H9 (cell line): ENCODE measurements around the gene MGMT. TPM values are rescaled to one million over a fixed set of nuclear protein-coding genes. Genes with fewer than 3 reads are reported as not detected.

Source experiments
- DNase-seq: peaks from one replicate; pipeline ENCODE4 v3.0.0-alpha.2; 2017
- H2AFZ ChIP-seq: one replicate; pipeline ENCODE4 v1.6.1; 2013; ENCODE audit warnings: mild to moderate bottlenecking, low read length, control low read depth, moderate library complexity
- H2AK5ac ChIP-seq: 2 replicates; pipeline ENCODE4 v1.6.1; 2013; ENCODE audit warnings: low read length, control low read depth, mixed read lengths; ENCODE audit not compliant: insufficient read length
- H2BK120ac ChIP-seq: one replicate; pipeline ENCODE4 v1.6.1; 2013; ENCODE audit warnings: low read depth, mild to moderate bottlenecking, low read length, control low read depth, inconsistent platforms; ENCODE audit not compliant: poor library complexity, severe bottlenecking
- H2BK12ac ChIP-seq: 2 replicates; pipeline ENCODE4 v1.6.1; 2013; ENCODE audit warnings: low read length, control low read depth, mixed read lengths, low read depth; ENCODE audit not compliant: insufficient read length
- H2BK15ac ChIP-seq: 2 replicates; pipeline ENCODE4 v1.6.1; 2013; ENCODE audit warnings: low read depth, low read length, control low read depth
- H2BK20ac ChIP-seq: one replicate; pipeline ENCODE4 v1.6.1; 2013; ENCODE audit warnings: low read depth, mild to moderate bottlenecking, low read length, control low read depth, inconsistent platforms; ENCODE audit not compliant: poor library complexity, severe bottlenecking
- H2BK5ac ChIP-seq: 2 replicates; pipeline ENCODE4 v1.6.1; 2013; ENCODE audit warnings: low read length, control low read depth, mixed read lengths; ENCODE audit not compliant: insufficient read length
- H3K14ac ChIP-seq: 2 replicates; pipeline ENCODE4 v1.6.1; 2013; ENCODE audit warnings: low read length, control low read depth; ENCODE audit not compliant: insufficient read depth
- H3K18ac ChIP-seq: 2 replicates; pipeline ENCODE4 v1.6.1; 2013; ENCODE audit warnings: low read depth, mild to moderate bottlenecking, mixed read lengths, low read length, control low read depth; ENCODE audit not compliant: insufficient read length
- H3K23ac ChIP-seq: 2 replicates; pipeline ENCODE4 v1.6.1; 2013; ENCODE audit warnings: low read length, control low read depth, mixed read lengths, low read depth; ENCODE audit not compliant: insufficient read length
- H3K23me2 ChIP-seq: 2 replicates; pipeline ENCODE4 v1.6.1; 2013; ENCODE audit warnings: low read depth, mild to moderate bottlenecking, mixed read lengths, low read length, control low read depth; ENCODE audit not compliant: insufficient read length, poor library complexity, severe bottlenecking
- H3K27ac ChIP-seq: 2 replicates; pipeline ENCODE4 v1.5.1; 2013; ENCODE audit warnings: low read length, control low read depth, mixed read lengths, low read depth; ENCODE audit not compliant: insufficient read length
- H3K27me3 ChIP-seq: 2 replicates; pipeline ENCODE4 v1.6.1; 2013; ENCODE audit warnings: low read length, control low read depth, inconsistent platforms; ENCODE audit not compliant: insufficient read depth
- H3K4ac ChIP-seq: 2 replicates; pipeline ENCODE4 v1.6.1; 2013; ENCODE audit warnings: low read depth, mild to moderate bottlenecking, control low read depth, inconsistent platforms, low read length, moderate library complexity
- H3K4me1 ChIP-seq: 2 replicates; pipeline ENCODE4 v1.6.1; 2013; ENCODE audit warnings: low read length, control low read depth, inconsistent platforms; ENCODE audit not compliant: insufficient read depth
- H3K4me2 ChIP-seq: 2 replicates; pipeline ENCODE4 v1.6.1; 2013; ENCODE audit warnings: low read length, control low read depth, mixed read lengths; ENCODE audit not compliant: insufficient read length, insufficient read depth
- H3K56ac ChIP-seq: 2 replicates; pipeline ENCODE4 v1.6.1; 2013; ENCODE audit warnings: low read depth, mild to moderate bottlenecking, mixed read lengths, low read length, control low read depth; ENCODE audit not compliant: insufficient read length
- H3K79me1 ChIP-seq: 2 replicates; pipeline ENCODE4 v1.6.1; 2013; ENCODE audit warnings: low read depth, mild to moderate bottlenecking, moderate library complexity, low read length, control low read depth, inconsistent platforms; ENCODE audit not compliant: insufficient read depth, poor library complexity, severe bottlenecking
- H3K79me2 ChIP-seq: 2 replicates; pipeline ENCODE4 v1.6.1; 2013; ENCODE audit warnings: low read length, control low read depth, inconsistent platforms; ENCODE audit not compliant: insufficient read depth
- H3K9ac ChIP-seq: 2 replicates; pipeline ENCODE4 v1.6.1; 2013; ENCODE audit warnings: low read length, control low read depth, mixed read lengths; ENCODE audit not compliant: insufficient read length; ENCODE audit errors: extremely low read depth
- H3K9me3 ChIP-seq: one replicate; pipeline ENCODE4 v1.6.1; 2013; ENCODE audit warnings: low read depth, low read length, inconsistent platforms; ENCODE audit not compliant: control insufficient read depth
- H3T11ph ChIP-seq: one replicate; pipeline ENCODE4 v1.6.1; 2013; ENCODE audit warnings: mild to moderate bottlenecking, low read length, control low read depth, inconsistent platforms
- H4K20me1 ChIP-seq: one replicate; pipeline ENCODE4 v1.6.1; 2013; ENCODE audit not compliant: control insufficient read depth, insufficient read length, insufficient read depth
- H4K5ac ChIP-seq: 2 replicates; pipeline ENCODE4 v1.6.1; 2013; ENCODE audit warnings: low read depth, mild to moderate bottlenecking, mixed read lengths, low read length, control low read depth; ENCODE audit not compliant: insufficient read length
- H4K8ac ChIP-seq: replicated peaks from 2 replicates; pipeline ENCODE4 v1.6.1; 2013; ENCODE audit warnings: low read length, control low read depth, mixed read lengths, low read depth; ENCODE audit not compliant: insufficient read length
- H4K91ac ChIP-seq: 2 replicates; pipeline ENCODE4 v1.6.1; 2013; ENCODE audit warnings: low read depth, mild to moderate bottlenecking, moderate library complexity, mixed read lengths, low read length, control low read depth; ENCODE audit not compliant: insufficient read length
- H3K27ac Mint-ChIP-seq, 3 experiments: 2 replicates in 2 of 3; 3 replicates in 1 of 3; pipeline ENCODE4 v1.8.0; 2020 to 2021; ENCODE audit warnings: mixed read lengths in 3 of 3, mild to moderate bottlenecking in 1 of 3, moderate library complexity in 1 of 3
- H3K27me3 Mint-ChIP-seq: 2 replicates; pipeline ENCODE4 v1.8.0; 2021; ENCODE audit warnings: low read depth, mild to moderate bottlenecking, moderate library complexity, mixed read lengths
- H3K36me3 Mint-ChIP-seq, 3 experiments: 2 replicates in 2 of 3; 3 replicates in 1 of 3; pipeline ENCODE4 v1.8.0; 2020 to 2021; ENCODE audit warnings: low read depth in 3 of 3, mixed read lengths in 3 of 3; ENCODE audit not compliant: insufficient read depth in 1 of 3
- H3K4me1 Mint-ChIP-seq, 2 experiments: 2 replicates each; pipeline ENCODE4 v1.8.0; 2020; ENCODE audit warnings: mixed read lengths in 2 of 2
- H3K4me3 Mint-ChIP-seq, 2 experiments: 2 replicates in 1 of 2; 3 replicates in 1 of 2; pipeline ENCODE4 v1.8.0; 2020 to 2021; ENCODE audit warnings: mild to moderate bottlenecking in 2 of 2, mixed read lengths in 2 of 2, moderate library complexity in 1 of 2
- H3K9me3 Mint-ChIP-seq, 2 experiments: 2 replicates in 1 of 2; 3 replicates in 1 of 2; pipeline ENCODE4 v1.8.0; 2020; ENCODE audit warnings: mild to moderate bottlenecking in 2 of 2, mixed read lengths in 2 of 2, moderate library complexity in 1 of 2
- WGBS: extraction: QIAGEN DNeasy Blood & Tissue Kit; methylation state at CpG from one replicate; pipeline ENCODE4 v1.1.7; 2013; ENCODE audit warnings: missing lambda C conversion rate, low lambda C conversion rate, mixed read lengths; ENCODE audit not compliant: insufficient read length; ENCODE audit errors: extremely low coverage; 5-methylcytosine and 5-hydroxymethylcytosine counted together
- total RNA-seq: library from RNA; stranded (reverse); gene quantifications from 2 replicates; pipeline ENCODE4 v1.2.1, GENCODE V29; 2021
- TF ChIP-seq, protein P1 (sequence below): fragments of 200-600 bp; sonication (generic); conservative IDR thresholded peaks from 3 replicates; pipeline ENCODE4 v1.8.0; 2021; ENCODE audit warnings: antibody characterized with exemption, mild to moderate bottlenecking

The MGMT gene
- total RNA-seq, 1 experiment from 2014 or later = 18.4 TPM

DNA sequence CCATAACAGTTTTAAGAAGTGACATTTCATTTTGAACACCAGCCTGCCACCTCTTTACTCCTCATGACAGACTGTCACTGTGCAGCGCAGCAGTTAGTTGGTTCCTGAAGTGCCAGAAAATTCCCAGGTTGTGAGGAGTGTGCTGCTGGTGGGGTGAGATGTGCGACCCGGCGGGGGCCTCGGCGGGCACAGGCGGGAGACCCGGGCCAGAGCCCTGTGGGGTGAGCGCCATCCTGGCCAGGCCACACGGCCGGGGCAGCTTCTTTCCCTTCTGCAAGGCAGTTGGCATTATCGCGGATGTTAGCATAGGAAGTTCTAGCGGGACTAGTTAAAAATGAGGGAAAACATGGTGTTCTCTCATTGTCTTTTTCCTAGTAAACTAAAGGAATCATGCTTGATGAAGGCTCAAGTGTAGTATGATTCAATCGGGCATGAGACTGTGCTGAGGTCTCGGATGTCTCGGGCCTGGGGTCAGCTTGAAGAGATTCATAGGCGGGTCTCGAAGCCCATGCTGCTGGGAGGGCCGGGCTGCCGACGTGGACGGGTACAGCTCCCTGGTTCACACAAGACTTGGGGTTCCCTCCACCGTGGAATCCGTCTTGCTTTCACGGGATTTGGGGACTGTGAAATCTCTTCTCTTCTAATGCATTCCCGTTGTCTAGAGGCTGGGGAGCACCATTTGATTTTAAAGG, 56.1 kb downstream of the MGMT start:
- H2BK120ac ChIP-seq = no peak overlapping the region
- H3K79me1 ChIP-seq = no peaks in the 10 kb centered on the region
- peak; percentile 19 for DNase-seq
- H4K20me1 ChIP-seq = no peaks in the 10 kb centered on the region
- H3K9me3 ChIP-seq = no peaks in the 10 kb centered on the region
- no peaks in the 10 kb centered on the region for H3K79me2 ChIP-seq
- WGBS = no CpG with 5 or more reads among the region's 27 CpGs
- H3K18ac ChIP-seq = no peak overlapping the region
- H3K14ac ChIP-seq = no peak overlapping the region
- H3K4me1 Mint-ChIP-seq = peaks cover 26 to 32% of the 10 kb centered on the region in 2 experiments
- H4K8ac ChIP-seq = no peak overlapping the region
- H3K23ac ChIP-seq = no peak overlapping the region
- H2AFZ ChIP-seq = no peak overlapping the region
- peaks cover 3% of the 10 kb centered on the region; the same call in 1 of the 2 replicates for H3K4me1 ChIP-seq
- no peak overlapping the region for H4K5ac ChIP-seq
- H3K9me3 Mint-ChIP-seq = peaks cover 7 to 9% of the 10 kb centered on the region in 2 experiments; a peak in 4 of 5 replicates
- no peak overlapping the region for H3K4me2 ChIP-seq
- no peak overlapping the region for H4K91ac ChIP-seq
- peaks cover 5 to 9% (median 6%) of the 10 kb centered on the region in 3 experiments; a peak in 6 of 7 replicates for H3K36me3 Mint-ChIP-seq
- no peak overlapping the region for H3K9ac ChIP-seq
- no peak overlapping the region for H2BK12ac ChIP-seq
- no peak overlapping the region for H2BK15ac ChIP-seq
- TF ChIP-seq, protein P1, sequence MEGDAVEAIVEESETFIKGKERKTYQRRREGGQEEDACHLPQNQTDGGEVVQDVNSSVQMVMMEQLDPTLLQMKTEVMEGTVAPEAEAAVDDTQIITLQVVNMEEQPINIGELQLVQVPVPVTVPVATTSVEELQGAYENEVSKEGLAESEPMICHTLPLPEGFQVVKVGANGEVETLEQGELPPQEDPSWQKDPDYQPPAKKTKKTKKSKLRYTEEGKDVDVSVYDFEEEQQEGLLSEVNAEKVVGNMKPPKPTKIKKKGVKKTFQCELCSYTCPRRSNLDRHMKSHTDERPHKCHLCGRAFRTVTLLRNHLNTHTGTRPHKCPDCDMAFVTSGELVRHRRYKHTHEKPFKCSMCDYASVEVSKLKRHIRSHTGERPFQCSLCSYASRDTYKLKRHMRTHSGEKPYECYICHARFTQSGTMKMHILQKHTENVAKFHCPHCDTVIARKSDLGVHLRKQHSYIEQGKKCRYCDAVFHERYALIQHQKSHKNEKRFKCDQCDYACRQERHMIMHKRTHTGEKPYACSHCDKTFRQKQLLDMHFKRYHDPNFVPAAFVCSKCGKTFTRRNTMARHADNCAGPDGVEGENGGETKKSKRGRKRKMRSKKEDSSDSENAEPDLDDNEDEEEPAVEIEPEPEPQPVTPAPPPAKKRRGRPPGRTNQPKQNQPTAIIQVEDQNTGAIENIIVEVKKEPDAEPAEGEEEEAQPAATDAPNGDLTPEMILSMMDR = no peak
- no peak overlapping the region for H3K4ac ChIP-seq
- H3K56ac ChIP-seq = no peak overlapping the region
- no peaks in the 10 kb centered on the region; the same call in 1 of the 2 replicates for H3K27me3 Mint-ChIP-seq
- H3K27ac ChIP-seq = no peak overlapping the region
- H3K23me2 ChIP-seq = no peaks in the 10 kb centered on the region
- no peak overlapping the region for H2BK5ac ChIP-seq
- H2AK5ac ChIP-seq = no peak overlapping the region
- H3K4me3 Mint-ChIP-seq = no peak overlapping the region
- no peaks in the 10 kb centered on the region for H3K27me3 ChIP-seq
- H3T11ph ChIP-seq = no peak overlapping the region
- no peak overlapping the region; a peak in 1 of 7 replicates for H3K27ac Mint-ChIP-seq
- no peak overlapping the region for H2BK20ac ChIP-seq
